GM12878 (cell line): ENCODE results near the gene GPC5. TPM values are rescaled to one million over a fixed set of nuclear protein-coding genes. Genes with fewer than 3 reads are reported as not detected.

Experiments used
- ATAC-seq: fragments of 200-7000 bp; cut with Tn5 transposase; 3 replicates; pipeline ENCODE4 v1.9.1; 2020; ENCODE audit warnings: mild to moderate bottlenecking, moderate library complexity
- BruUV-seq: library from RNA; stranded (reverse); fragments of 400-500 nt; replicated peaks from 2 replicates; lab custom pipeline; 2021; lab: Mats Ljungman, UMichigan
- CTCF ChIA-PET: fragments of 300-600 bp; sonication (Branson Sonifier 250); formaldehyde crosslinking; extraction: SDS; loops from one replicate; lab custom pipeline; 2021; ENCODE audit warnings: inconsistent platforms; lab: Yijun Ruan, JAX
- POLR2A ChIA-PET: fragments of 350-600 bp; formaldehyde crosslinking; extraction: SDS; loops from one replicate; lab custom pipeline; 2021; ENCODE audit warnings: inconsistent platforms; lab: Charles Lee
- RAD21 ChIA-PET: fragments of 300-600 bp; sonication (Branson Sonifier 250); formaldehyde crosslinking; loops from one replicate; lab custom pipeline; 2023; ENCODE audit warnings: antibody characterized with exemption; ENCODE audit not compliant: unreplicated experiment; lab: Charles Lee
- SMC1A ChIA-PET: fragments of 300-600 bp; sonication (Branson Sonifier 250); formaldehyde crosslinking; loops from one replicate; lab custom pipeline; 2023; ENCODE audit not compliant: unreplicated experiment, uncharacterized antibody; lab: Charles Lee
- DNase-seq: peaks from one replicate; pipeline ENCODE4 v3.0.0-alpha.2; 2011; ENCODE audit warnings: low read depth, low spot score
- FAIRE-seq: peaks from 3 replicates; lab custom pipeline; 2011; peaks lifted over from hg19 to GRCh38; lab: Jason Lieb, UNC
- H2AFZ ChIP-seq: 2 replicates; pipeline ENCODE4 v1.6.0; 2011; ENCODE audit warnings: low read depth, low read length, control low read depth; ENCODE audit not compliant: control insufficient read depth
- H3K27ac ChIP-seq: 2 replicates; pipeline ENCODE4 v1.5.1; 2011; ENCODE audit warnings: control low read depth; ENCODE audit not compliant: control insufficient read depth, insufficient read depth
- H3K27me3 ChIP-seq, 2 experiments: replicated peaks in 1 of 2; 2 replicates each; pipeline versions ENCODE4 v1.6.0 to v1.6.1; 2011; ENCODE audit warnings: low read length in 1 of 2; ENCODE audit not compliant: control insufficient read depth in 2 of 2, insufficient read depth in 2 of 2
- H3K36me3 ChIP-seq, 2 experiments: 2 replicates each; pipeline ENCODE4 v1.5.1; 2011; ENCODE audit warnings: low read length in 1 of 2; ENCODE audit not compliant: control insufficient read depth in 2 of 2, insufficient read depth in 2 of 2
- H3K4me1 ChIP-seq: 2 replicates; pipeline ENCODE4 v1.6.1; 2011; ENCODE audit warnings: mild to moderate bottlenecking, low read length, moderate library complexity, mixed read lengths; ENCODE audit not compliant: control insufficient read depth, insufficient read depth
- H3K4me2 ChIP-seq: 2 replicates; pipeline ENCODE4 v1.6.0; 2011; ENCODE audit warnings: control low read depth; ENCODE audit not compliant: control insufficient read depth, insufficient read depth
- H3K4me3 ChIP-seq: fragments of 200-600 bp; sonication (generic); 2 replicates; pipeline ENCODE4 v1.5.1; 2016
- H3K79me2 ChIP-seq: 2 replicates; pipeline ENCODE4 v1.6.0; 2011; ENCODE audit warnings: low read length; ENCODE audit not compliant: control insufficient read depth, insufficient read depth
- H3K9ac ChIP-seq: 2 replicates; pipeline ENCODE4 v1.8.0; 2011; ENCODE audit warnings: low read length, control low read depth, mixed read lengths; ENCODE audit not compliant: control insufficient read depth, insufficient read depth
- H3K9me3 ChIP-seq: replicated peaks from 3 replicates; pipeline ENCODE4 v1.5.1; 2011; ENCODE audit warnings: mild to moderate bottlenecking, low read length; ENCODE audit not compliant: control insufficient read depth, insufficient read depth
- H4K20me1 ChIP-seq: 2 replicates; pipeline ENCODE4 v1.6.0; 2011; ENCODE audit not compliant: control insufficient read depth, insufficient read depth
- EED ChIP-seq: sonication (generic); IDR thresholded peaks from 2 replicates; pipeline ENCODE4 v1.6.1; 2016; ENCODE audit warnings: antibody characterized with exemption, low read depth
- EP300 ChIP-seq, 2 experiments: fragments of 150-350 bp in 1 of 2; IDR thresholded peaks; 2 replicates each; pipeline ENCODE4 v1.6.1; 2011 to 2012; ENCODE audit warnings: low read depth in 2 of 2, low read length in 2 of 2, borderline replicate concordance in 1 of 2, improper control_type of control experiment in 1 of 2, inconsistent platforms in 1 of 2; ENCODE audit not compliant: control insufficient read depth in 1 of 2
- KLF5 ChIP-seq: fragments of 450-650 bp; IDR thresholded peaks from 2 replicates; pipeline ENCODE4 v1.6.1; 2014; ENCODE audit warnings: mild to moderate bottlenecking; ENCODE audit not compliant: partially characterized antibody
- RAD51 ChIP-seq: fragments of 450-650 bp; IDR thresholded peaks from 2 replicates; pipeline ENCODE4 v1.6.1; 2016; ENCODE audit warnings: moderate library complexity, mild to moderate bottlenecking, inconsistent platforms
- RB1 ChIP-seq: fragments of 450-650 bp; formaldehyde crosslinking; IDR thresholded peaks from 2 replicates; pipeline ENCODE4 v1.6.1; 2017; ENCODE audit warnings: mild to moderate bottlenecking, borderline replicate concordance
- RBBP5 ChIP-seq: fragments of 200-600 bp; sonication (generic); conservative IDR thresholded peaks from 2 replicates; pipeline ENCODE4 v1.6.1; 2016
- RUNX3 ChIP-seq: IDR thresholded peaks from 2 replicates; pipeline ENCODE4 v1.6.1; 2012; ENCODE audit warnings: low read length, inconsistent platforms
- SMAD5 ChIP-seq: IDR thresholded peaks from 2 replicates; pipeline ENCODE4 v1.6.1; 2016; ENCODE audit warnings: antibody characterized with exemption, low read depth
- ZNF622 ChIP-seq: fragments of 450-650 bp; IDR thresholded peaks from 2 replicates; pipeline ENCODE4 v1.6.1; 2017; ENCODE audit warnings: mild to moderate bottlenecking, inconsistent platforms
- WGBS: methylation state at CpG from one replicate; pipeline ENCODE4 v1.1.6; 2016; ENCODE audit warnings: low lambda C conversion rate; ENCODE audit not compliant: insufficient replicate concordance, insufficient coverage; ENCODE audit errors: missing lambda C conversion rate; 5-methylcytosine and 5-hydroxymethylcytosine counted together
- in situ Hi-C: fragments of 300-500 bp; cut with MboI; formaldehyde crosslinking; loops from 9 replicates; pipeline ENCODE4 v1.14.3; 2018; ENCODE audit warnings: mixed read lengths
- intact Hi-C: fragments of 100-400 bp; cut with micrococcal nuclease; formaldehyde crosslinking; loops from one replicate; pipeline ENCODE4 v1.14.2; 2022; ENCODE audit not compliant: unreplicated experiment
- polyA plus RNA-seq, 11 experiments: library from polyadenylated mRNA; depleted of rRNA in 4 of 11; unstranded in 6 of 11; stranded (reverse) in 5 of 11; fragments of >200 nt; fragmentation: Nextera tagmentation in 4 of 11; fragmentation: Illumina TruSeq in 1 of 11; extraction: Ambion mirVana in 4 of 11; extraction: Trizol in 1 of 11; gene quantifications; 1 replicate in 1 of 11; 2 replicates in 10 of 11; pipeline versions ENCODE4 v1.2.1 to v1.2.3, GENCODE V29; 2011 to 2016; ENCODE audit warnings: inconsistent platforms in 2 of 11, missing spikeins in 2 of 11, low read depth in 1 of 11
- total RNA-seq, 4 experiments: library from RNA; depleted of rRNA in 3 of 4; stranded (reverse); fragments of >200 nt in 3 of 4; fragmentation: Illumina TruSeq in 1 of 4; extraction: Trizol in 1 of 4; gene quantifications; 2 replicates each; pipeline versions ENCODE4 v1.2.1 to v1.2.3, GENCODE V29; 2013 to 2021

The GPC5 gene
- total and polyA plus RNA-seq, 10 of the 15 experiments (the other 5 are each of a cell fraction or from before 2014, with no cell fraction given): 0.05 to 0.87 (median 0.44) TPM; not detected in 1

DNA sequence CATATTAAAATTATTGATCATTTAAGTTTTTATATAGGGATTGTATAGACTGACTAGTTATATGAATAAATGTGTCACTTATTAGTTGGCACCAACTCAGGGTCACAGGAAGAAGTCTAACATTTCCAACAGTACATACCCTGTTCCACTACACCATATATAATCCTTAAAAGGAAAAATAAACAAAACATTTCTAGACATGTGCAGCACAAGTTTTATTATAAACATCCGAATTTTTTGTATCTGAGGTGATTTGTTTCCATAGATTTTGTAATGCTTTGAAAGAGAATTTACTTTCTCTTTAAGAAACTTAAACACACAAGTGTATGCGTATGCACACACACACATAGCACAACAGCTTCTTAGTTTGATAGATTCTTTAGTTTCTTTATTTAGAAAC is 1409.5 kb downstream of the GPC5 start:
- in situ Hi-C loops (no loop called here), intact Hi-C loops (no loop called here)
- no peaks in the 10 kb centered on the region for H3K27me3 ChIP-seq
- no peak for TF ChIP-seq EP300 (IDR thresholded peaks at IDR 0.05; ENCODE audit: borderline replicate concordance in 1 of 2, control insufficient read depth in 1 of 2, low read depth in 2 of 2, low read length in 2 of 2)
- TF ChIP-seq KLF5: no peak
- no peak for TF ChIP-seq ZNF622
- TF ChIP-seq RUNX3: no peak
- BruUV-seq: no TSS peak
- SMC1A ChIA-PET: no interaction called here
- H3K4me2 ChIP-seq: no peak overlapping the region
- 40% methylated on average over 2 of the region's 2 CpGs for WGBS
- RAD21 ChIA-PET: interaction anchor here (1.3 kb wide), 1 partner anchor 27 kb away, joined by 3 read pairs; no protein-coding TSS in a partner anchor
- ATAC-seq: no peak
- no peak overlapping the region for H3K27ac ChIP-seq
- no peaks in the 10 kb centered on the region for H4K20me1 ChIP-seq
- H3K36me3 ChIP-seq: no peaks in the 10 kb centered on the region
- H3K9me3 ChIP-seq: no peaks in the 10 kb centered on the region
- no peak overlapping the region for H3K4me3 ChIP-seq
- FAIRE-seq: no peak
- H2AFZ ChIP-seq: no peak overlapping the region
- no peak overlapping the region for H3K9ac ChIP-seq
- no peaks in the 10 kb centered on the region for H3K79me2 ChIP-seq
- CTCF ChIA-PET: no interaction called here
- no peak for DNase-seq
- H3K4me1 ChIP-seq: no peaks in the 10 kb centered on the region
- POLR2A ChIA-PET: no interaction called here

DNA sequence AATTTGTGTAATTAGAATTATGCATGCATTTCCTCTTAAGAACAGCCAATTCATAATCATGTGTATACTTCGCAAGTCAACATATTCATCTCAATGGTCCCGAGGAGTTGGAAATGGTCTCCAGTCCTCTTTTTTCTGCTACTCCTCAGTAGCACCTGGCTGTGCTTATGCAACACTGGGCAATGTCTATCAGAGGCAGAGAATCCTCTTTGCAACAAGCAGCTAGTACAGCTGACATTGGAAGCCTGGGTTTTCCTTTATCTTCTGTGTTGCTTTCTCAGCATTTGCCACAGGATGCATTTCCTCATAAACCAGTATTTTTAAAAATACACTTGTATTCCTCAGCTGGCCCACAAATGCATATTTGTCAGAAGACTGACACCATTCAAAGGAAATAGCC is 1422.9 kb downstream of the GPC5 start:
- POLR2A ChIA-PET: no interaction called here
- Histone ChIP-seq H3K9ac (no peak overlapping the region), H3K4me1 (no peaks in the 10 kb centered on the region), H3K27ac (no peak overlapping the region), H2AFZ (no peak overlapping the region), H3K36me3 (no peaks in the 10 kb centered on the region), H3K9me3 (no peaks in the 10 kb centered on the region), H3K4me3 (no peak overlapping the region), H3K4me2 (no peak overlapping the region), H3K79me2 (no peaks in the 10 kb centered on the region), H3K27me3 (no peaks in the 10 kb centered on the region), H4K20me1 (no peaks in the 10 kb centered on the region)
- CTCF ChIA-PET: no interaction called here
- SMC1A ChIA-PET: interaction anchor here (1.3 kb wide), 1 partner anchor 15 kb away, joined by 4 read pairs; no protein-coding TSS in a partner anchor
- no peak for ATAC-seq
- TF ChIP-seq RBBP5 (no peak), RAD51 (no peak), RB1 (no peak), EED (no peak), SMAD5 (no peak)
- FAIRE-seq: no peak
- in situ Hi-C loops: no loop called here
- no peak for DNase-seq
- WGBS: 29% methylated on average over 2 of the region's 2 CpGs
- intact Hi-C loops: no loop called here
- BruUV-seq: no TSS peak
- RAD21 ChIA-PET: no interaction called here
